Adipocyte (in vitro differentiated cells): ENCODE data around the gene HLA-DMB.

ENCODE experiments used
- DNase-seq: peaks from one replicate; pipeline ENCODE4 v3.0.0-alpha.2; 2015; ENCODE audit warnings: low read depth
- H3K27me3 ChIP-seq: replicated peaks from 2 replicates; pipeline ENCODE4 v1.7.0; 2013; ENCODE audit warnings: mild to moderate bottlenecking, low read length, moderate library complexity; ENCODE audit not compliant: control insufficient read depth, insufficient read depth
- H3K36me3 ChIP-seq: 2 replicates; pipeline ENCODE4 v1.7.0; 2013; ENCODE audit warnings: low read length, mild to moderate bottlenecking, moderate library complexity; ENCODE audit not compliant: control insufficient read depth, insufficient read depth, severe bottlenecking
- H3K4me1 ChIP-seq: 2 replicates; pipeline ENCODE4 v1.7.0; 2013; ENCODE audit warnings: mild to moderate bottlenecking, low read length, moderate library complexity; ENCODE audit not compliant: control insufficient read depth, insufficient read depth
- H3K4me3 ChIP-seq: 2 replicates; pipeline ENCODE4 v1.7.0; 2013; ENCODE audit warnings: mild to moderate bottlenecking, low read length, moderate library complexity
- H3K9ac ChIP-seq: 2 replicates; pipeline ENCODE4 v1.7.0; 2013; ENCODE audit warnings: mild to moderate bottlenecking, low read length, moderate library complexity
- H3K9me3 ChIP-seq: 2 replicates; pipeline ENCODE4 v1.7.0; 2013; ENCODE audit warnings: mild to moderate bottlenecking, low read length, moderate library complexity; ENCODE audit not compliant: control insufficient read depth

HLA-DMB gene

GRCh38 chr6:32940656-32941213, at the start of gene HLA-DMB:
HLA-DMB (minus strand) TSS chr6:32941028; CDS start chr6:32940807, 221 bp downstream.
- H3K36me3 ChIP-seq = no peaks in the 10 kb centered on the region
- H3K9ac ChIP-seq = peak within 1 kb of the TSS; percentile 49
- DNase-seq = peak; percentile 90
- no peaks in the 10 kb centered on the region for H3K9me3 ChIP-seq
- no peaks in the 10 kb centered on the region for H3K27me3 ChIP-seq
- H3K4me3 ChIP-seq = peak within 1 kb of the TSS; percentile 74
- no peaks in the 10 kb centered on the region for H3K4me1 ChIP-seq

- no peak overlapping the region for H3K9ac ChIP-seq
- DNase-seq = no peak
- H3K4me3 ChIP-seq = no peak overlapping the region
- no peaks in the 10 kb centered on the region for H3K4me1 ChIP-seq
- H3K36me3 ChIP-seq = no peaks in the 10 kb centered on the region
- no peaks in the 10 kb centered on the region for H3K9me3 ChIP-seq
- no peaks in the 10 kb centered on the region for H3K27me3 ChIP-seq
These were observed 48.5 kb upstream of the HLA-DMB start for GRCh38 chr6:32989368-32989767.

GRCh38 chr6:32984622-32985389, 44.0 kb upstream of the HLA-DMB start:
- Histone ChIP-seq H3K36me3 (peaks cover 37% of the 10 kb centered on the region), H3K4me3 (no peak overlapping the region), H3K9ac (no peak overlapping the region), H3K4me1 (peaks cover 19% of the 10 kb centered on the region), H3K27me3 (no peaks in the 10 kb centered on the region), H3K9me3 (no peaks in the 10 kb centered on the region)
- DNase-seq = peak; percentile 94

GRCh38 chr6:32983964-32984621, 43.3 kb upstream of the HLA-DMB start:
- DNase-seq = peak; percentile 13
- Histone ChIP-seq H3K9me3 (no peaks in the 10 kb centered on the region), H3K4me3 (no peak overlapping the region), H3K36me3 (peaks cover 44% of the 10 kb centered on the region), H3K4me1 (peaks cover 25% of the 10 kb centered on the region), H3K27me3 (no peaks in the 10 kb centered on the region), H3K9ac (no peak overlapping the region)

- peaks cover 28% of the 10 kb centered on the region for H3K4me1 ChIP-seq
- H3K4me3 ChIP-seq = no peak overlapping the region
- DNase-seq = no peak
- no peaks in the 10 kb centered on the region for H3K27me3 ChIP-seq
- no peak overlapping the region for H3K9ac ChIP-seq
- H3K36me3 ChIP-seq = peaks cover 50% of the 10 kb centered on the region
- H3K9me3 ChIP-seq = no peaks in the 10 kb centered on the region
These were observed 42.6 kb upstream of the HLA-DMB start for GRCh38 chr6:32983493-32983848.

- Histone ChIP-seq H3K36me3 (peaks cover 56% of the 10 kb centered on the region), H3K9ac (no peak overlapping the region), H3K9me3 (no peaks in the 10 kb centered on the region), H3K27me3 (no peaks in the 10 kb centered on the region), H3K4me1 (peaks cover 34% of the 10 kb centered on the region), H3K4me3 (no peak overlapping the region)
- DNase-seq = peak; percentile 8
These were observed 42.1 kb upstream of the HLA-DMB start for GRCh38 chr6:32982702-32983492.

- H3K27me3 ChIP-seq = no peaks in the 10 kb centered on the region
- peak overlapping the region; percentile 38 for H3K9ac ChIP-seq
- no peak overlapping the region for H3K4me3 ChIP-seq
- H3K9me3 ChIP-seq = no peaks in the 10 kb centered on the region
- peak; percentile 15 for DNase-seq
- peaks cover 63% of the 10 kb centered on the region for H3K36me3 ChIP-seq
- peaks cover 41% of the 10 kb centered on the region for H3K4me1 ChIP-seq
These were observed 41.4 kb upstream of the HLA-DMB start for GRCh38 chr6:32982084-32982701.

GRCh38 chr6:32980488-32981038, 39.7 kb upstream of the HLA-DMB start:
- Histone ChIP-seq H3K36me3 (peaks cover 79% of the 10 kb centered on the region), H3K4me3 (no peak overlapping the region), H3K9ac (no peak overlapping the region), H3K27me3 (no peaks in the 10 kb centered on the region), H3K9me3 (no peaks in the 10 kb centered on the region), H3K4me1 (peaks cover 57% of the 10 kb centered on the region)
- no peak for DNase-seq

- H3K4me1 ChIP-seq = peaks cover 61% of the 10 kb centered on the region
- DNase-seq = no peak
- H3K4me3 ChIP-seq = no peak overlapping the region
- H3K36me3 ChIP-seq = peaks cover 86% of the 10 kb centered on the region
- no peaks in the 10 kb centered on the region for H3K27me3 ChIP-seq
- no peaks in the 10 kb centered on the region for H3K9me3 ChIP-seq
- peak overlapping the region; percentile 39 for H3K9ac ChIP-seq
These were observed 39.1 kb upstream of the HLA-DMB start for GRCh38 chr6:32979720-32980487.

GRCh38 chr6:32977953-32978324, 37.1 kb upstream of the HLA-DMB start:
- H3K36me3 ChIP-seq = peaks cover 95% of the 10 kb centered on the region

More at GRCh38 chr6:32977953-32978324, 37.1 kb upstream of the HLA-DMB start:
- Histone ChIP-seq H3K27me3 (no peaks in the 10 kb centered on the region), H3K4me1 (peaks cover 61% of the 10 kb centered on the region), H3K4me3 (peak overlapping the region; percentile 98), H3K9ac (peak overlapping the region; percentile 98), H3K9me3 (no peaks in the 10 kb centered on the region)
- peak; percentile 7 for DNase-seq
